GM18508 (cell line): ENCODE results near the gene GAB1.
"Not testable (repeated sequence)": the region's sequence is repeated elsewhere in the genome, so short reads cannot be mapped to it uniquely, and the experiment has no call there.

Experiments
- ATAC-seq: cut with Tn5 transposase; IDR thresholded peaks from one replicate; pipeline ENCODE4 v1.9.1; 2021; ENCODE audit warnings: moderate number of reproducible peaks; ENCODE audit not compliant: insufficient read depth, unreplicated experiment

Gene GAB1

GRCh38 chr4:143337600-143338287, 1.1 kb downstream of the GAB1 start:
- no peak for ATAC-seq

GRCh38 chr4:143338313-143338712, 1.6 kb downstream of the GAB1 start:
- no peak for ATAC-seq

- ATAC-seq, result no peak
These were observed 2.8 kb downstream of the GAB1 start for GRCh38 chr4:143339497-143339896.

- no peak for ATAC-seq
These were observed 4.6 kb downstream of the GAB1 start for GRCh38 chr4:143341186-143341755.

- ATAC-seq, result no peak
These were observed 6.7 kb downstream of the GAB1 start for GRCh38 chr4:143343276-143343831.

GRCh38 chr4:143344041-143344440, 7.4 kb downstream of the GAB1 start:
- ATAC-seq, result no peak

- no peak for ATAC-seq
These were observed 8.1 kb downstream of the GAB1 start for GRCh38 chr4:143344774-143345173.

GRCh38 chr4:143345356-143345755, 8.7 kb downstream of the GAB1 start:
- ATAC-seq, result no peak

GRCh38 chr4:143346206-143346605, 9.5 kb downstream of the GAB1 start:
- ATAC-seq, result no peak

- ATAC-seq, result no peak
These were observed 10.9 kb downstream of the GAB1 start for GRCh38 chr4:143347484-143348111.

GRCh38 chr4:143348233-143349077, 11.8 kb downstream of the GAB1 start:
- ATAC-seq, result no peak

GRCh38 chr4:143349858-143350527, 13.3 kb downstream of the GAB1 start:
- ATAC-seq, result not testable (repeated sequence)

GRCh38 chr4:143351149-143351691, 14.5 kb downstream of the GAB1 start:
- no peak for ATAC-seq

- no peak for ATAC-seq
These were observed 15.2 kb downstream of the GAB1 start for GRCh38 chr4:143351774-143352451.

- ATAC-seq, result no peak
These were observed 16.0 kb downstream of the GAB1 start for GRCh38 chr4:143352720-143353119.

- ATAC-seq, result no peak
These were observed 17.1 kb downstream of the GAB1 start for GRCh38 chr4:143353797-143354196.

GRCh38 chr4:143354990-143355389, 18.3 kb downstream of the GAB1 start:
- ATAC-seq, result no peak

- ATAC-seq, result no peak
These were observed 19.0 kb downstream of the GAB1 start for GRCh38 chr4:143355540-143356217.

- no peak for ATAC-seq
These were observed 19.8 kb downstream of the GAB1 start for GRCh38 chr4:143356493-143356892.
